GM21390 (cell line): Measurements from ENCODE around the gene BTBD10.

Experiments
- ATAC-seq: cut with Tn5 transposase; IDR thresholded peaks from one replicate; pipeline ENCODE4 v1.9.1; 2021; ENCODE audit not compliant: unreplicated experiment

BTBD10 gene

GRCh38 chr11:13462901-13463778 is at the start of gene BTBD10:
Gene BTBD10 (minus strand): TSS chr11:13463222. CDS start chr11:13445124, 18,098 bp downstream.
- peak; percentile 95 for ATAC-seq

GRCh38 chr11:13503393-13503792 is 40.4 kb upstream of the BTBD10 start:
- no peak for ATAC-seq

GRCh38 chr11:13502492-13502891 is 39.5 kb upstream of the BTBD10 start:
- no peak for ATAC-seq

GRCh38 chr11:13495929-13496328 is 32.9 kb upstream of the BTBD10 start, which contains the start of gene PTH:
Gene PTH (minus strand): TSS chr11:13495997. CDS start chr11:13492855, 3,142 bp downstream.
- no peak for ATAC-seq

DNA sequence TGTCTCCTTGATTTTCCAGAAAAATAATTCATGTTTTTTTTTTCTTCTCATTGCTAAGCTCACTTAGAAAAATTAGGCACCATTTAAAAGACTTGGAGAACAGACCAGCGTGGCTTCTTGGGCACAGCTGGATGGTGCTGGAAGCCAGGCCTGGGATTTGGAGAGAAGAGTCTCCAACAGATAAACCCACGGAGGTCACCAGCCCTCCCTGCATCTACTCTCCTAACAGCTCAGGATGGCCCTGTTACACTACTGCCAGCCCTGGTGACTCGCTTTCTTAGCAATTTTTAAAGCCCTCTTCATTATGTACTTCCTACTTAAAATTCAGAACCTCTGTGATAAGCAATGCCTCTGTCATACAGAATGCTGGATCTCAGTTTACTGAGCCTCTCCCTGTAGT is 31.0 kb upstream of the BTBD10 start:
- ATAC-seq = no peak

DNA sequence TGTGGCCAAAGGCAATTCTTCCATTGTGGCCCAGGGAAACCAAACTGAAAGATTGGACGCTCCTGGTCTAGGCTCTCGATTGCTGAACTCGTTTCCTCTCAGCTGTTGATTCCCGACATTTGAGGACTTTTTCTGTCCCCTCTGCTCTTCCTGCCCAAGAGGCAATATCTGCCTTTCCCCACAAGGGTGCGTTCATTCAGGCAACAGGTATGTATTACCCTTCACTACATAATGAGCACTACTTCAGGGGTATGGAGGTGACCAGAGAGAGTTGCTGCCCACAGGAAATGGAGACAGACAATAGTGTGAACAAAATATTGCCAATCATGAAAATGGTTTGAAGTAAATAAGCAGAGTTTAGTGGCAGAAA is 24.6 kb upstream of the BTBD10 start:
- no peak for ATAC-seq

GRCh38 chr11:13486926-13487660 is 24.1 kb upstream of the BTBD10 start:
- ATAC-seq = peak; percentile 72

DNA sequence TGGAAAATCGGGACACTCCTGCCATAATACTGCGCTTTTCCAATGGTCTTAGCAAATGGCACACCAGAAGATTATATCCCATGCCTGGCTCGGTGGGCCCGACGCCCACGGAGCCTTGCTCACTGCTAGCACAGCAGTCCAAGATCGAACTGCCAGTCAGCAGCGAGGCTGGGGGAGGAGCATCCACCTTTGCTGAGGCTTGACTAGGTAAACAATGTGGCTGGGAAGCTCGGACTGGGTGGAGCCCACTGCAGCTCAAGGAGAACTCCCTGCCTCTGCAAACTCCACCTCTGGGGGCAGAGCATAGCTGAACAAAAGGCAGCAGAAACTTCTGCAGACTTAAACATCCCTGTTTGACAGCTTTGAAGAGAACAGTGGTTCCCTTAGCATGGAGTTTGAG is 17.2 kb upstream of the BTBD10 start:
- ATAC-seq = no peak

DNA sequence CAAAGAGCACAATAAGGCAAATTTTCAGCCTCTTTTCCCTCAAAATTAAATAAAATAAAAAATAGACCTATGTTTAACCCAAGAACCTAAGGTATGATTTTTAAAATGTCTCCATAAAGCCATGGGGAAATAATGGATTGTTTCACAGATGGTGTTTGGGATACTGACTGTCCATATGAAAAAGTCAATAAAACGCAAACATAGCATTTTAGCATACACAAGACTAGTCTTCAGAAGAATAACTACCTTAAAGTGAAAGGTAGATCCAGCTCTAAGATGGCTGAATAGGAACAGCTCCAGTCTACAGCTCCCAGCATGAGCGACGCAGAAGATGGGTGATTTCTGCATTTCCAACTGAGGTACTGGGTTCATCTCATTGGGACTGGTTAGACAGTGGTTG is 16.7 kb upstream of the BTBD10 start:
- no peak for ATAC-seq

- ATAC-seq = no peak
These were observed 12.1 kb upstream of the BTBD10 start for GRCh38 chr11:13475091-13475490.

- no peak for ATAC-seq
These were observed 10.1 kb upstream of the BTBD10 start for GRCh38 chr11:13473013-13473722.

- no peak for ATAC-seq
These were observed 5.7 kb upstream of the BTBD10 start for GRCh38 chr11:13468750-13469149.

DNA sequence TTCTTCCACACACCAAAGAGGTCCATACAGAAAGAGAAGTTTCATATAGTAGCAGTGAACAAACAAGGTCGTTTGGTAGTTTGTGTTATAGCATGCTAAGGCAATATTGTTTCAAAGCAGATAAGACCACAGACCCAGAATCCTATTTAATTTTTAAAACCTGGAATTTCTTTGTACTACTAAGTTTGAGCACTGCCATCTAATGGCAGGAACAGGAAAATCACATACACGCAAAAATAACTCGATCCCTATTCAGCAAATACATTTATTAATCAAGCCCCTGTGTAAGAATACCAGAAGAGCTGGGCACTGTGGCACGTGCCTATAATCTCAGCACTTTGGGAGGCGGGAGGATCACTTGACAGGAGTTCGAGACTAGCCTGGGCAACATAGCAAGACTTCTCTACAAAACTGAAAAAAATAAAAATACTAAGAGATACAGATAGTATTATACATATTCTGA is 2.9 kb upstream of the BTBD10 start:
- no peak for ATAC-seq

DNA sequence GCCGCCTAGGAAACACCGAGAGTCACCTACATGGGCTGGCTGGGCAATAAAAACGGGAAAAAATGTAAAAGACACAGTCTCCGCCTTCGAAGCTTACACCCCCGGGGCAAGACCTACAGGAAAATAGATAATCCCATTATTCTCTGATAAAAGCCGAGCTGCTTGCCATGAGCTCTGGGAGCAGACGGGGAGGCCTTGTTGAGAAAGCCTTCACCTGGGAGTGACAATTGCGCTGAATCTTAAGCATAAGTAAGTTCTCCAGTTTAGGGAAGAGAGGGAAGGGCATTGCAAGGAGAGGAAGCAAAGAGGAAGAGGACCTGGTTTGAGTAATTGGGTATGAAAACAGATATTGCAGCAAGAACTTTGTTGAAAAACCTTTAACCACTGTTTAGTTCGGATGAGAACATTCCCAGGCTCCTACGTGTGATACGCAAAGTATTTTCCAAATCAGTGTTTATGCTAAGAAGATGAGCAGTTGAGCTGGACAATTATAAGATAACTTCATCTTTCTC is 813 bp upstream of the BTBD10 start:
- ATAC-seq = no peak

GRCh38 chr11:13462311-13462900 is 616 bp downstream of the BTBD10 start:
- ATAC-seq = peak; percentile 47

DNA sequence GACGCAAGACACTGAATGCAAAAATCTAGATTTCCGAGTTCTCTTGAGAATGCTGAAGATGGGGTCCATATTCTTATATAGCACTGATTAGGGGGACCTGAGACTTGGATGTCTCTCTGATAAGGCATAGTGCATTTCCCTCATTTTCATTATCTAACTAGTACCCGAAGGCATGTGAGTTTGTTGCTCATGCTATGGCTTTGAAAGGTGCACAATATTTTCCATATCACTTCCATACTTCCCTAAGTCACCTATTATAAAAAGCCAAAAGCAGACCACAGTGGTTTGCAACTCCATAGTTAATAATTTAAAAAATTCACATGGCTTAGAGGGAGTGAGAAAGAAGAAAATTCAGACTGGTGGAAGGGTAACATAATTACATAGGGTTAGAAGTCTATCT is 1.7 kb downstream of the BTBD10 start:
- ATAC-seq = no peak

DNA sequence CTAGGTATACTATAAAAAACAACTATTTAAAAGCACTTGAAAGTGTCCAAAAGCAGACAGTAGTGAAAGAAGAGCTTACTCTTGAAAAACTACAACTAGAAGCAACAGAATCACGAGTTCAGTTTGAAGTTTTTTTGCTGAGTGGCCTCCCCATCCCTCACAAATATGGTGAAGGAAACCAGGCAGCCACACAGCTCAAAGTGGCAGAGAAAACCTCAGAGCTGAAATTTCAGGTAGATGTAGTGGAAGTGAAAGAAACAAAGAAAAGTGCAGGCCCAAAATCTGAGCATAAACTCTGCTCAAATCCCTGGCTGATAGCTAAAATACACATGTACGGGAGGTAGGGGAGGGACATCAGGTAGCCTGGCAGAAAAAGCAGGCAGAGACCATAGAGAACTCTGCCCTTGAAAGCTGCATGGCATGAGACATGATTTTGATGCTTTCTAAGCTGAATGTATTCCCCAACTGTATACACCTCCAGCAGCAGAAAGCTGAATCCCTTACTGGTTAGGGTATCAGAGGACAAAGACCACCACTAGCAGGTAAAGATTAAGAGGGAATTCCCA is 12.1 kb downstream of the BTBD10 start:
- no peak for ATAC-seq

GRCh38 chr11:13449522-13449921 is 13.5 kb downstream of the BTBD10 start:
- no peak for ATAC-seq

DNA sequence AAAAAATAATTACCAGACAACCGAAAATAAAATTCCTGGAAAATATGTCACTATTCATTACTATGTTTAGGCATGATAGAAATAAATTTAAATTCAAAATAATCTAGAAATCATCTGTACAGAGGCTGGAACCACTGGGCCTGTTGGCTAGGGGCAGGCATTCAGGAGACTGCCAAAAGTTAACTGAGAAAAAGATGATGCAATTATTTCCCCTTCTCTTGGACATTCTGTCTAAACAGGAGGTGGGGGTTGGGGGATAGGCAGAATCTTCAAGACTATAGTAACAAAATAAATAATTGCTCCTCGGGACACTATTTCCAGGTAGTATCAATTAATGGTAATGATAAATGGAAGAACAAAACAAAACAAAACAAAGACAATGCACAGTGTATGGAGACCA is 14.1 kb downstream of the BTBD10 start:
- no peak for ATAC-seq

DNA sequence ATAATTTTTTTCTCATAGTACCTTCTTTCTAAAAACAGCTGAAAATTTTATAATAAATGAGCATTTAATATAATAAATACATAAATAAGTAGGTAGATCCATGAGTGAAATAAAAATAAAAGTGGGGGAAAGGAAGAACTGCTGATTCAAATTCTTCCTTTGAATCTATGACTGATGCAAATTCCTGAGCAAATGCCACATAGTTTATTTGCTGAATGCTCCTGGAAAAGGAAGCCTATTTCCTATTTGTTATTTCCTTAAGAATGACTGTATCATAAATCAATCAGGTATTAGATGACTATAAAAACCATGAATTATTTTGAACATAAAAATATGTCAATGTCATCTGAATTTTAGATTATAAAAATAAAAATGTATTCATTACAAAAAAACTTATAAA is 16.6 kb downstream of the BTBD10 start:
- ATAC-seq = no peak
